K562 (cell line): ENCODE results near the gene NAA38. TPM values are rescaled to one million over a fixed set of nuclear protein-coding genes. Genes with fewer than 3 reads are reported as not detected.
A peak's percentile ranks its signal among the peaks of the same experiment; 100 is the strongest.

Experiments used
- DACH1 ChIP-seq: fragments of 450-650 bp; IDR thresholded peaks from 2 replicates; pipeline ENCODE4 v1.6.1; 2018; ENCODE audit not compliant: partially characterized antibody
- FOS ChIP-seq: IDR thresholded peaks from 3 replicates; pipeline ENCODE4 v1.6.1; 2011; ENCODE audit not compliant: insufficient read length; ENCODE audit errors: extremely low read depth
- FOXA1 ChIP-seq: fragments of 450-650 bp; IDR thresholded peaks from 2 replicates; pipeline ENCODE4 v1.6.1; 2016; ENCODE audit warnings: mild to moderate bottlenecking, borderline replicate concordance
- HDAC8 ChIP-seq: fragments of 450-650 bp; IDR thresholded peaks from 2 replicates; pipeline ENCODE4 v1.6.1; 2016; ENCODE audit warnings: mild to moderate bottlenecking, missing genetic modification characterization, moderate library complexity, missing compliant biosample characterization
- KAT7 ChIP-seq: sonication (generic); formaldehyde crosslinking; IDR thresholded peaks from 2 replicates; pipeline ENCODE4 v1.8.0; 2022; ENCODE audit warnings: missing genetic modification reagents, mild to moderate bottlenecking, borderline replicate concordance
- MAZ ChIP-seq, 2 experiments: fragments of 450-650 bp in 1 of 2; sonication (generic) in 1 of 2; formaldehyde crosslinking; IDR thresholded peaks in 1 of 2; conservative IDR thresholded peaks in 1 of 2; 2 replicates each; pipeline versions ENCODE4 v1.4.0 to v1.5.0; 2020; ENCODE audit warnings: mild to moderate bottlenecking in 1 of 2, missing genetic modification reagents in 1 of 2
- MYC ChIP-seq, 2 experiments: fragments of 250-450 bp in 1 of 2; sonication (Bioruptor Pico) in 1 of 2; IDR thresholded peaks; 2 replicates each; pipeline versions ENCODE4 v1.5.1 to v1.6.1; 2012 to 2021; ENCODE audit warnings: low read depth in 2 of 2, borderline replicate concordance in 1 of 2, improper control_type of control experiment in 1 of 2, low read length in 1 of 2, mild to moderate bottlenecking in 1 of 2, moderate library complexity in 1 of 2
- NFATC3 ChIP-seq: fragments of 450-650 bp; IDR thresholded peaks from 2 replicates; pipeline ENCODE4 v1.6.1; 2017; ENCODE audit warnings: mild to moderate bottlenecking
- NFE2 ChIP-seq: IDR thresholded peaks from 2 replicates; pipeline ENCODE4 v1.6.1; 2014; ENCODE audit warnings: antibody characterized with exemption, low read depth
- PCBP1 ChIP-seq: fragments of 200-400 bp; formaldehyde crosslinking; IDR thresholded peaks from 2 replicates; pipeline ENCODE4 v1.6.1; 2018; ENCODE audit warnings: mild to moderate bottlenecking, low read depth, low read length; ENCODE audit not compliant: poor library complexity, severe bottlenecking
- SAP30 ChIP-seq: fragments of 200-600 bp; sonication (generic); IDR thresholded peaks from 2 replicates; pipeline ENCODE4 v1.6.1; 2012; ENCODE audit warnings: borderline replicate concordance, low read depth, mild to moderate bottlenecking, moderate library complexity, low read length, control low read depth, inconsistent platforms; ENCODE audit not compliant: insufficient read depth, poor library complexity, severe bottlenecking
- THAP12 ChIP-seq: fragments of 250-450 bp; sonication (Bioruptor Pico); IDR thresholded peaks from 2 replicates; pipeline ENCODE4 v1.9.0; 2021; ENCODE audit warnings: mild to moderate bottlenecking, inconsistent platforms
- ZBTB17 ChIP-seq: fragments of 450-650 bp; formaldehyde crosslinking; IDR thresholded peaks from 2 replicates; pipeline ENCODE4 v1.4.0; 2020; ENCODE audit warnings: mild to moderate bottlenecking
- ZC3H4 ChIP-seq: sonication (generic); formaldehyde crosslinking; IDR thresholded peaks from 2 replicates; pipeline ENCODE4 v1.9.0; 2021; ENCODE audit warnings: missing genetic modification reagents, borderline replicate concordance
- ZNF184 ChIP-seq: sonication (generic); formaldehyde crosslinking; IDR thresholded peaks from 2 replicates; pipeline ENCODE4 v1.5.0; 2020; ENCODE audit warnings: missing genetic modification reagents
- ZNF639 ChIP-seq, 2 experiments: fragments of 200-800 bp in 1 of 2; sonication (Bioruptor generic) in 1 of 2; sonication (generic) in 1 of 2; formaldehyde crosslinking in 1 of 2; IDR thresholded peaks in 1 of 2; conservative IDR thresholded peaks in 1 of 2; 2 replicates each; pipeline versions ENCODE4 v1.5.0 to v1.6.1; 2016 to 2020; ENCODE audit warnings: missing compliant biosample characterization in 1 of 2, missing genetic modification characterization in 1 of 2, missing genetic modification reagents in 1 of 2
- ZNF79 ChIP-seq: fragments of 250-450 bp; sonication (Bioruptor Pico); IDR thresholded peaks from 2 replicates; pipeline ENCODE4 v1.4.0; 2020; ENCODE audit warnings: low read depth, mild to moderate bottlenecking, moderate library complexity
- polyA plus RNA-seq, 8 experiments: library from polyadenylated mRNA; depleted of rRNA in 4 of 8; stranded (reverse) in 5 of 8; unstranded in 3 of 8; fragments of >200 nt; fragmentation: Nextera tagmentation in 2 of 8; fragmentation: Illumina TruSeq in 1 of 8; extraction: Ambion mirVana in 2 of 8; extraction: Trizol in 1 of 8; gene quantifications; 2 replicates each; pipeline versions ENCODE4 v1.2.1 to v1.2.3, GENCODE V29; 2011 to 2014; ENCODE audit warnings: inconsistent platforms in 1 of 8, missing spikeins in 1 of 8
- total RNA-seq, 7 experiments: library from RNA; depleted of rRNA in 6 of 7; stranded (reverse); fragments of >200 nt in 6 of 7; fragmentation: Illumina TruSeq in 2 of 7; extraction: Trizol in 2 of 7; gene quantifications; 2 replicates each; pipeline versions ENCODE4 v1.2.1 to v1.2.3, GENCODE V29; 2011 to 2021; ENCODE audit warnings: low replicate concordance in 1 of 7
- TF ChIP-seq, protein P1 (sequence below), 2 experiments: fragments of 450-650 bp; IDR thresholded peaks; 2 replicates each; pipeline ENCODE4 v1.6.1; 2018; ENCODE audit warnings: mild to moderate bottlenecking in 2 of 2, low read depth in 1 of 2; ENCODE audit not compliant: partially characterized antibody in 2 of 2

The NAA38 gene
- total and polyA plus RNA-seq, 9 of the 15 experiments (the other 6 are each of a cell fraction or from before 2014, with no cell fraction given) = 16.4 to 99.8 (median 57.3) TPM

DNA sequence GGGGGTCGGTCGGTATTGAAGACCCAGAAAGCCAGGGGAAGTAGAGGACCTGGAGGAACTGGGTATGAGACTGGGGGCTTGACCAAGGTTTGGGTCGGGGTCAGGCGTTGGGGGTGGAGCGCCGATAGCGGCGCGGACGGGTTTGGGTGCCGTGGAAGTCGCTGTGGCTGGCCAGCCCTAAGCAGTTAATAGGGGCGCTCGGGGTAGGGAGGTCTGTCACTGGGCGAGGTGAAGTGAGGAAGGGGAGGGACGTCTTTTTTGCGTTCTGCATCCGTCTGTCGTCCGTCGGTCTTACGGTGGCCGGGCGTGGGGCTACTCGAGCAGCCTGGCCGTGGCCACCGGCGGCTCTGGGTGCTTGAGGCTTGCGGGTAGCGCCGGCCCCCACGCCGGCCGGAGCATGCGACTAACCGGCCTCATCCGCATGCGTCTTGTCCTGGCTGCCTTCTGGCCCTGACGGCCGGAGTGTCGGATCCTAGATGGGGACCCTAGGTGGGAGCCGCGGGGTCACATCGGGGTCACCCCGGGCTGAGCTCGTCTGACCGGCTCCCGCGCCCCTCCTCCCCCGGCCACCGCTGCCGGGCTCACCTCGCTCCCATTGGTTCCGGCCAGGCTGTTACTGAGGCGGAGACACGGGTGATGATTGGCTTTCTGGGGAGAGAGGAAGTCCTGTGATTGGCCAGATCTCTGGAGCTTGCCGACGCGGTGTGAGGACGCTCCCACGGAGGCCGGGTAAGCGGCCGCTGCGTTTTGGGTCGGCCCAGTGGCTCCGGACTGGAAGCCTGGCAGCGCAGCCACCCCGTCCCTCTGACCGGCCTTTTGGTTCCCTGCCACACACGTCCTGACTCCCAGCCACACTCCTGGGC lies 12.8 kb downstream of the NAA38 start (continued):
- TF ChIP-seq, protein P1, sequence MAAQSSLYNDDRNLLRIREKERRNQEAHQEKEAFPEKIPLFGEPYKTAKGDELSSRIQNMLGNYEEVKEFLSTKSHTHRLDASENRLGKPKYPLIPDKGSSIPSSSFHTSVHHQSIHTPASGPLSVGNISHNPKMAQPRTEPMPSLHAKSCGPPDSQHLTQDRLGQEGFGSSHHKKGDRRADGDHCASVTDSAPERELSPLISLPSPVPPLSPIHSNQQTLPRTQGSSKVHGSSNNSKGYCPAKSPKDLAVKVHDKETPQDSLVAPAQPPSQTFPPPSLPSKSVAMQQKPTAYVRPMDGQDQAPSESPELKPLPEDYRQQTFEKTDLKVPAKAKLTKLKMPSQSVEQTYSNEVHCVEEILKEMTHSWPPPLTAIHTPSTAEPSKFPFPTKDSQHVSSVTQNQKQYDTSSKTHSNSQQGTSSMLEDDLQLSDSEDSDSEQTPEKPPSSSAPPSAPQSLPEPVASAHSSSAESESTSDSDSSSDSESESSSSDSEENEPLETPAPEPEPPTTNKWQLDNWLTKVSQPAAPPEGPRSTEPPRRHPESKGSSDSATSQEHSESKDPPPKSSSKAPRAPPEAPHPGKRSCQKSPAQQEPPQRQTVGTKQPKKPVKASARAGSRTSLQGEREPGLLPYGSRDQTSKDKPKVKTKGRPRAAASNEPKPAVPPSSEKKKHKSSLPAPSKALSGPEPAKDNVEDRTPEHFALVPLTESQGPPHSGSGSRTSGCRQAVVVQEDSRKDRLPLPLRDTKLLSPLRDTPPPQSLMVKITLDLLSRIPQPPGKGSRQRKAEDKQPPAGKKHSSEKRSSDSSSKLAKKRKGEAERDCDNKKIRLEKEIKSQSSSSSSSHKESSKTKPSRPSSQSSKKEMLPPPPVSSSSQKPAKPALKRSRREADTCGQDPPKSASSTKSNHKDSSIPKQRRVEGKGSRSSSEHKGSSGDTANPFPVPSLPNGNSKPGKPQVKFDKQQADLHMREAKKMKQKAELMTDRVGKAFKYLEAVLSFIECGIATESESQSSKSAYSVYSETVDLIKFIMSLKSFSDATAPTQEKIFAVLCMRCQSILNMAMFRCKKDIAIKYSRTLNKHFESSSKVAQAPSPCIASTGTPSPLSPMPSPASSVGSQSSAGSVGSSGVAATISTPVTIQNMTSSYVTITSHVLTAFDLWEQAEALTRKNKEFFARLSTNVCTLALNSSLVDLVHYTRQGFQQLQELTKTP (IDR thresholded peaks at IDR 0.05; ENCODE audit: low read depth in 1 of 2, partially characterized antibody in 2 of 2) = no peak
- TF ChIP-seq SAP30 = peak; percentile 68
- peak in 1 of 2 experiments; percentile 42; a peak in 1 of 4 replicates for TF ChIP-seq ZNF639 (CRISPR knock-in tag; conservative IDR thresholded peaks at IDR 0.05 in 1 of 2, IDR thresholded peaks at IDR 0.05 in 1 of 2)
- TF ChIP-seq ZBTB17 (CRISPR knock-in tag) = no peak
- TF ChIP-seq THAP12 = 0 out of 2 replicates have a peak, but pooled peaks have one; percentile 33
- TF ChIP-seq DACH1 = no peak
- no peak for TF ChIP-seq PCBP1
- peak in 1 of 2 experiments; percentile 20; a peak in 2 of 4 replicates for TF ChIP-seq MAZ (CRISPR knock-in tag; conservative IDR thresholded peaks at IDR 0.05 in 1 of 2, IDR thresholded peaks at IDR 0.05 in 1 of 2)
- no peak for TF ChIP-seq NFATC3
- no peak for TF ChIP-seq KAT7 (CRISPR knock-in tag)
- no peak for TF ChIP-seq ZNF79 (CRISPR knock-in tag)
- TF ChIP-seq HDAC8 (tag) = no peak
- peak; percentile 78 for TF ChIP-seq FOS
- no peak for TF ChIP-seq ZC3H4 (CRISPR knock-in tag)
- no peak for TF ChIP-seq NFE2
- no peak for TF ChIP-seq ZNF184 (CRISPR knock-in tag)
- no peak for TF ChIP-seq MYC (IDR thresholded peaks at IDR 0.05; ENCODE audit: low read depth, low read length)
- TF ChIP-seq MYC (CRISPR knock-in tag; IDR thresholded peaks at IDR 0.05; ENCODE audit: borderline replicate concordance, low read depth) = no peak
- no peak for TF ChIP-seq FOXA1
